ENCODE measurements around the gene LRTM1. TPM values are rescaled to one million over a fixed set of nuclear protein-coding genes. Genes with fewer than 3 reads are reported as not detected.
A peak's percentile ranks its signal among the peaks of the same experiment; 100 is the strongest.

Gene LRTM1
- under 1 TPM in 1 of 4 donors, not detected in 3; 0.49 TPM for polyA plus RNA-seq
- long read RNA-seq, donor 1 = 0 reads
- long read RNA-seq, donor 2 = 0 reads
- long read RNA-seq, donor 3 = 0 reads
- long read RNA-seq, donor 4 = 0 reads
- long read RNA-seq, donor 5 = 0 reads
- long read RNA-seq, donor 6 = 0 reads
- long read RNA-seq, donor 7 = 0 reads
- long read RNA-seq, donor 8, partial matches to known transcripts = 0 of 1 reads
- long read RNA-seq, donor 8, other reads (novel, unspliced or antisense) = 0 of 1 reads
- long read RNA-seq, donor 9 = 0 reads
- long read RNA-seq, donor 10 = 0 reads

- H3K27me3 ChIP-seq (ENCODE audit: control insufficient read depth in 3 of 3, insufficient read depth in 3 of 3, low read length in 3 of 3) = no peaks in the 10 kb centered on the region
- DNase-seq = no peak
Observed at GRCh38 chr3:54928046-54928770, at the start of gene LRTM1. LRTM1 (minus strand) TSS chr3:54928059; CDS start chr3:54927911, 148 bp downstream.

GRCh38 chr3:54977439-54977838 is 49.6 kb upstream of the LRTM1 start:
- Histone ChIP-seq H3K4me1 (ENCODE audit: control insufficient read depth in 3 of 3, insufficient read depth in 2 of 3, low read depth in 1 of 3, low read length in 2 of 3) (no peaks in the 10 kb centered on the region), H3K27me3 (ENCODE audit: control insufficient read depth in 3 of 3, insufficient read depth in 3 of 3, low read length in 3 of 3) (no peaks in the 10 kb centered on the region), H3K9me3 (ENCODE audit: control insufficient read depth in 2 of 2, insufficient read depth in 1 of 2, low read depth in 1 of 2, low read length in 1 of 2) (no peaks in the 10 kb centered on the region), H3K27ac (ENCODE audit: low read depth in 1 of 3, low read length in 2 of 3) (no peak overlapping the region), H3K36me3 (ENCODE audit: control insufficient read depth in 3 of 3, insufficient read depth in 2 of 3, low read depth in 1 of 3, low read length in 3 of 3) (no peaks in the 10 kb centered on the region), H3K4me3 (ENCODE audit: low read depth in 1 of 3, low read length in 3 of 3) (no peak overlapping the region)
- DNase-seq = no peak
- 82 to 98% (median 93%) methylated on average over 1 of the region's 1 CpG for WGBS, 3 donors
- FAIRE-seq = no peak

More at GRCh38 chr3:54928046-54928770, at the start of gene LRTM1:
- 64 to 68% (median 64%) methylated on average over 14 of the region's 14 CpGs for WGBS, 3 donors
- Histone ChIP-seq H3K4me1 (ENCODE audit: control insufficient read depth in 3 of 3, insufficient read depth in 2 of 3, low read depth in 1 of 3, low read length in 2 of 3) (no peaks in the 10 kb centered on the region), H3K27ac (ENCODE audit: low read depth in 1 of 3, low read length in 2 of 3) (no peak within 1 kb of the TSS), H3K4me3 (ENCODE audit: low read depth in 1 of 3, low read length in 3 of 3) (no peak within 1 kb of the TSS), H3K36me3 (ENCODE audit: control insufficient read depth in 3 of 3, insufficient read depth in 2 of 3, low read depth in 1 of 3, low read length in 3 of 3) (no peaks in the 10 kb centered on the region), H3K9me3 (ENCODE audit: control insufficient read depth in 2 of 2, insufficient read depth in 1 of 2, low read depth in 1 of 2, low read length in 1 of 2) (no peaks in the 10 kb centered on the region)
- no peak for FAIRE-seq

GRCh38 chr3:54970895-54971294 is 43.0 kb upstream of the LRTM1 start:
- Histone ChIP-seq H3K4me3 (ENCODE audit: low read depth in 1 of 3, low read length in 3 of 3) (no peak overlapping the region), H3K4me1 (ENCODE audit: control insufficient read depth in 3 of 3, insufficient read depth in 2 of 3, low read depth in 1 of 3, low read length in 2 of 3) (no peaks in the 10 kb centered on the region), H3K27me3 (ENCODE audit: control insufficient read depth in 3 of 3, insufficient read depth in 3 of 3, low read length in 3 of 3) (no peaks in the 10 kb centered on the region), H3K27ac (ENCODE audit: low read depth in 1 of 3, low read length in 2 of 3) (no peak overlapping the region), H3K36me3 (ENCODE audit: control insufficient read depth in 3 of 3, insufficient read depth in 2 of 3, low read depth in 1 of 3, low read length in 3 of 3) (no peaks in the 10 kb centered on the region), H3K9me3 (ENCODE audit: control insufficient read depth in 2 of 2, insufficient read depth in 1 of 2, low read depth in 1 of 2, low read length in 1 of 2) (no peaks in the 10 kb centered on the region)
- 36 to 70% (median 67%) methylated on average over 1 of the region's 1 CpG for WGBS, 3 donors
- no peak for DNase-seq
- no peak for FAIRE-seq

GRCh38 chr3:54969652-54970051 is 41.8 kb upstream of the LRTM1 start:
- DNase-seq (peak; percentile 15 to 18), FAIRE-seq (no peak)
- Histone ChIP-seq H3K4me1 (ENCODE audit: control insufficient read depth in 3 of 3, insufficient read depth in 2 of 3, low read depth in 1 of 3, low read length in 2 of 3) (no peaks in the 10 kb centered on the region), H3K36me3 (ENCODE audit: control insufficient read depth in 3 of 3, insufficient read depth in 2 of 3, low read depth in 1 of 3, low read length in 3 of 3) (no peaks in the 10 kb centered on the region), H3K27ac (ENCODE audit: low read depth in 1 of 3, low read length in 2 of 3) (no peak overlapping the region), H3K9me3 (ENCODE audit: control insufficient read depth in 2 of 2, insufficient read depth in 1 of 2, low read depth in 1 of 2, low read length in 1 of 2) (no peaks in the 10 kb centered on the region), H3K27me3 (ENCODE audit: control insufficient read depth in 3 of 3, insufficient read depth in 3 of 3, low read length in 3 of 3) (no peaks in the 10 kb centered on the region), H3K4me3 (ENCODE audit: low read depth in 1 of 3, low read length in 3 of 3) (no peak overlapping the region)
- WGBS, 3 donors = 65 to 81% (median 65%) methylated on average over 3 of the region's 3 CpGs

GRCh38 chr3:54968546-54969172 is 40.8 kb upstream of the LRTM1 start:
- Histone ChIP-seq H3K36me3 (ENCODE audit: control insufficient read depth in 3 of 3, insufficient read depth in 2 of 3, low read depth in 1 of 3, low read length in 3 of 3) (no peaks in the 10 kb centered on the region), H3K27me3 (ENCODE audit: control insufficient read depth in 3 of 3, insufficient read depth in 3 of 3, low read length in 3 of 3) (no peaks in the 10 kb centered on the region), H3K9me3 (ENCODE audit: control insufficient read depth in 2 of 2, insufficient read depth in 1 of 2, low read depth in 1 of 2, low read length in 1 of 2) (no peaks in the 10 kb centered on the region), H3K4me3 (ENCODE audit: low read depth in 1 of 3, low read length in 3 of 3) (no peak overlapping the region), H3K4me1 (ENCODE audit: control insufficient read depth in 3 of 3, insufficient read depth in 2 of 3, low read depth in 1 of 3, low read length in 2 of 3) (no peaks in the 10 kb centered on the region), H3K27ac (ENCODE audit: low read depth in 1 of 3, low read length in 2 of 3) (no peak overlapping the region)
- DNase-seq = no peak
- 86 to 95% (median 89%) methylated on average over 5 of the region's 5 CpGs for WGBS, 3 donors
- no peak for FAIRE-seq

- Histone ChIP-seq H3K4me3 (ENCODE audit: low read depth in 1 of 3, low read length in 3 of 3) (no peak overlapping the region), H3K36me3 (ENCODE audit: control insufficient read depth in 3 of 3, insufficient read depth in 2 of 3, low read depth in 1 of 3, low read length in 3 of 3) (no peaks in the 10 kb centered on the region), H3K27ac (ENCODE audit: low read depth in 1 of 3, low read length in 2 of 3) (no peak overlapping the region), H3K27me3 (ENCODE audit: control insufficient read depth in 3 of 3, insufficient read depth in 3 of 3, low read length in 3 of 3) (no peaks in the 10 kb centered on the region), H3K9me3 (ENCODE audit: control insufficient read depth in 2 of 2, insufficient read depth in 1 of 2, low read depth in 1 of 2, low read length in 1 of 2) (no peaks in the 10 kb centered on the region), H3K4me1 (ENCODE audit: control insufficient read depth in 3 of 3, insufficient read depth in 2 of 3, low read depth in 1 of 3, low read length in 2 of 3) (no peaks in the 10 kb centered on the region)
- no peak for DNase-seq
- no peak for FAIRE-seq
- 62 to 81% (median 72%) methylated on average over 1 of the region's 1 CpG for WGBS, 3 donors
Observed at GRCh38 chr3:54967731-54968161, 39.9 kb upstream of the LRTM1 start.

- peak; percentile 50 to 70 for DNase-seq
- Histone ChIP-seq H3K36me3 (ENCODE audit: control insufficient read depth in 3 of 3, insufficient read depth in 2 of 3, low read depth in 1 of 3, low read length in 3 of 3) (no peaks in the 10 kb centered on the region), H3K4me1 (ENCODE audit: control insufficient read depth in 3 of 3, insufficient read depth in 2 of 3, low read depth in 1 of 3, low read length in 2 of 3) (no peaks in the 10 kb centered on the region), H3K27ac (ENCODE audit: low read depth in 1 of 3, low read length in 2 of 3) (no peak overlapping the region), H3K9me3 (ENCODE audit: control insufficient read depth in 2 of 2, insufficient read depth in 1 of 2, low read depth in 1 of 2, low read length in 1 of 2) (no peaks in the 10 kb centered on the region), H3K4me3 (ENCODE audit: low read depth in 1 of 3, low read length in 3 of 3) (no peak overlapping the region), H3K27me3 (ENCODE audit: control insufficient read depth in 3 of 3, insufficient read depth in 3 of 3, low read length in 3 of 3) (no peaks in the 10 kb centered on the region)
- no peak for FAIRE-seq
- WGBS, 3 donors = 14 to 48% (median 28%) methylated on average over 6 of the region's 6 CpGs
Observed at GRCh38 chr3:54966979-54967378, 39.1 kb upstream of the LRTM1 start.

GRCh38 chr3:54965746-54966145 is 37.9 kb upstream of the LRTM1 start:
- 78 to 89% (median 81%) methylated on average over 6 of the region's 6 CpGs for WGBS, 3 donors
- Histone ChIP-seq H3K27ac (ENCODE audit: low read depth in 1 of 3, low read length in 2 of 3) (no peak overlapping the region), H3K9me3 (ENCODE audit: control insufficient read depth in 2 of 2, insufficient read depth in 1 of 2, low read depth in 1 of 2, low read length in 1 of 2) (no peaks in the 10 kb centered on the region), H3K4me1 (ENCODE audit: control insufficient read depth in 3 of 3, insufficient read depth in 2 of 3, low read depth in 1 of 3, low read length in 2 of 3) (no peaks in the 10 kb centered on the region), H3K4me3 (ENCODE audit: low read depth in 1 of 3, low read length in 3 of 3) (no peak overlapping the region), H3K36me3 (ENCODE audit: control insufficient read depth in 3 of 3, insufficient read depth in 2 of 3, low read depth in 1 of 3, low read length in 3 of 3) (no peaks in the 10 kb centered on the region), H3K27me3 (ENCODE audit: control insufficient read depth in 3 of 3, insufficient read depth in 3 of 3, low read length in 3 of 3) (no peaks in the 10 kb centered on the region)
- DNase-seq (no peak), FAIRE-seq (no peak)

Measured in small intestine (tissue), 16 donors.